Gastrocnemius medialis (tissue), 4 donors: ENCODE measurements around the gene PTTG1IP. TPM values are rescaled to one million over a fixed set of nuclear protein-coding genes. Genes with fewer than 3 reads are reported as not detected.

Experiments
- ATAC-seq, 2 donors: fragments of 150-250 bp; one replicate each; pipeline ENCODE4 v1.9.1; 2016
- DNase-seq, 2 donors: peaks; one replicate each; pipeline ENCODE4 v3.0.0-alpha.2; 2019
- H3K27ac ChIP-seq, 4 donors: fragments of 200-600 bp; sonication (generic); 1 replicate in 1 of 4; 2 replicates in 3 of 4; pipeline ENCODE4 v1.5.1; 2016 to 2018; ENCODE audit warnings: mild to moderate bottlenecking in 2 of 4, moderate library complexity in 1 of 4
- H3K27me3 ChIP-seq, 3 donors: fragments of 200-600 bp; sonication (generic) in 2 of 3; 1 replicate in 1 of 3; 2 replicates in 2 of 3; pipeline versions ENCODE4 v1.5.1 to v1.6.0; 2016 to 2019; ENCODE audit warnings: mild to moderate bottlenecking in 1 of 3, moderate library complexity in 1 of 3
- H3K36me3 ChIP-seq, 2 donors: fragments of 200-600 bp; sonication (generic) in 1 of 2; one replicate each; pipeline ENCODE4 v1.5.1; 2017 to 2018
- H3K4me1 ChIP-seq, 2 donors: fragments of 200-600 bp; sonication (generic) in 1 of 2; one replicate each; pipeline ENCODE4 v1.5.1; 2016 to 2017; ENCODE audit warnings: mild to moderate bottlenecking in 2 of 2
- H3K4me3 ChIP-seq, 4 donors: fragments of 200-600 bp; sonication (generic) in 3 of 4; 1 replicate in 1 of 4; 2 replicates in 3 of 4; pipeline ENCODE4 v1.5.1; 2016 to 2019; ENCODE audit warnings: mild to moderate bottlenecking in 2 of 4
- H3K9me3 ChIP-seq, 3 donors: fragments of 200-600 bp; sonication (generic) in 2 of 3; 1 replicate in 1 of 3; 2 replicates in 2 of 3; pipeline ENCODE4 v1.5.1; 2016 to 2019
- CTCF ChIP-seq, 5 experiments: fragments of 450-650 bp in 3 of 5; fragments of 200-600 bp in 2 of 5; sonication (generic) in 2 of 5; IDR thresholded peaks in 4 of 5; conservative IDR thresholded peaks in 1 of 5; 1 replicate in 4 of 5; 2 replicates in 1 of 5; pipeline ENCODE4 v1.5.1; 2016 to 2019; ENCODE audit warnings: antibody characterized with exemption in 5 of 5, mild to moderate bottlenecking in 3 of 5, moderate library complexity in 3 of 5
- POLR2A ChIP-seq, 2 donors: fragments of 450-650 bp; IDR thresholded peaks; one replicate each; pipeline ENCODE4 v1.6.1; 2017; ENCODE audit warnings: antibody characterized with exemption in 2 of 2, mild to moderate bottlenecking in 2 of 2, moderate library complexity in 2 of 2
- in situ Hi-C, 4 donors: fragments of 200-750 bp; cut with MboI; loops; one replicate each; pipeline versions ENCODE4 v1.15.0 to v1.8.0; 2017; ENCODE audit warnings: low sequenced_read_pairs in 4 of 4
- intact Hi-C: fragments of 100-400 bp; cut with DNase I; formaldehyde crosslinking; loops from one replicate; pipeline ENCODE4 v1.15.1; 2023; ENCODE audit warnings: low total_unique reads
- total RNA-seq, 4 donors: library from RNA; depleted of rRNA; stranded (reverse); fragments of >200 nt; gene quantifications; one replicate each; pipeline versions ENCODE4 v1.1.0 to v1.2.3, GENCODE V29; 2016

Gene PTTG1IP
- total RNA-seq, 4 donors from 2014 or later, result 116 to 217 (median 127) TPM

- no peak overlapping the region for H3K4me3 ChIP-seq
- no peaks in the 10 kb centered on the region for H3K9me3 ChIP-seq
- H3K36me3 ChIP-seq, result no peaks in the 10 kb centered on the region
- H3K27ac ChIP-seq, result no peak overlapping the region
- H3K4me1 ChIP-seq, result no peaks in the 10 kb centered on the region
- peaks cover 0 to 11% (median 2%) of the 10 kb centered on the region in 3 donors for H3K27me3 ChIP-seq
- ATAC-seq (no peak), DNase-seq (no peak)
- in situ Hi-C loops, result no loop called here
- intact Hi-C loops, result no loop called here
- no peak for TF ChIP-seq POLR2A (IDR thresholded peaks at IDR 0.05)
- TF ChIP-seq CTCF (IDR thresholded peaks at IDR 0.05 in 4 of 5, conservative IDR thresholded peaks at IDR 0.05 in 1 of 5), result no peak
Observed at GRCh38 chr21:44895859-44896258, 22.4 kb upstream of the PTTG1IP start.

- H3K36me3 ChIP-seq, result no peaks in the 10 kb centered on the region
- no peak for ATAC-seq
- H3K27me3 ChIP-seq, result peaks cover 0 to 11% (median 2%) of the 10 kb centered on the region in 3 donors
Observed at GRCh38 chr21:44894687-44895302, 21.3 kb upstream of the PTTG1IP start.

GRCh38 chr21:44893948-44894656, 20.6 kb upstream of the PTTG1IP start:
- no peaks in the 10 kb centered on the region for H3K9me3 ChIP-seq
- in situ Hi-C loops (no loop called here), intact Hi-C loops (loop anchor here (2.0 kb wide), 2 partner anchors 39 to 243 kb away; no protein-coding TSS in a partner anchor)
- H3K27me3 ChIP-seq, result peaks cover 0 to 11% (median 2%) of the 10 kb centered on the region in 3 donors
- H3K4me3 ChIP-seq, result no peak overlapping the region
- DNase-seq, result no peak
- ATAC-seq, result no peak
- no peaks in the 10 kb centered on the region for H3K4me1 ChIP-seq
- H3K36me3 ChIP-seq, result no peaks in the 10 kb centered on the region
- no peak overlapping the region for H3K27ac ChIP-seq
- TF ChIP-seq POLR2A (IDR thresholded peaks at IDR 0.05) (no peak), CTCF (IDR thresholded peaks at IDR 0.05 in 4 of 5, conservative IDR thresholded peaks at IDR 0.05 in 1 of 5) (no peak)

More at GRCh38 chr21:44894687-44895302, 21.3 kb upstream of the PTTG1IP start:
- no peaks in the 10 kb centered on the region for H3K4me1 ChIP-seq
- no peak for DNase-seq
- no peak overlapping the region for H3K4me3 ChIP-seq
- no peaks in the 10 kb centered on the region for H3K9me3 ChIP-seq
- no peak overlapping the region for H3K27ac ChIP-seq
- intact Hi-C loops (no loop called here), in situ Hi-C loops (no loop called here)
- TF ChIP-seq POLR2A (IDR thresholded peaks at IDR 0.05) (no peak), CTCF (IDR thresholded peaks at IDR 0.05 in 4 of 5, conservative IDR thresholded peaks at IDR 0.05 in 1 of 5) (no peak)

GRCh38 chr21:44893278-44893556, 19.7 kb upstream of the PTTG1IP start:
- H3K36me3 ChIP-seq, result no peaks in the 10 kb centered on the region
- peaks cover 0 to 11% (median 2%) of the 10 kb centered on the region in 3 donors for H3K27me3 ChIP-seq
- intact Hi-C loops, result loop anchor here (2.0 kb wide), 2 partner anchors 40 to 244 kb away; no protein-coding TSS in a partner anchor
- no peaks in the 10 kb centered on the region for H3K4me1 ChIP-seq
- TF ChIP-seq POLR2A (IDR thresholded peaks at IDR 0.05) (no peak), CTCF (IDR thresholded peaks at IDR 0.05 in 4 of 5, conservative IDR thresholded peaks at IDR 0.05 in 1 of 5) (no peak)
- no peaks in the 10 kb centered on the region for H3K9me3 ChIP-seq
- no peak overlapping the region for H3K27ac ChIP-seq
- no peak for ATAC-seq
- H3K4me3 ChIP-seq, result no peak overlapping the region
- in situ Hi-C loops, result no loop called here
- no peak for DNase-seq
